ENCODE results near the gene GALNT15.
A peak's percentile ranks its signal among the peaks of the same experiment; 100 is the strongest.

The GALNT15 gene

DNA sequence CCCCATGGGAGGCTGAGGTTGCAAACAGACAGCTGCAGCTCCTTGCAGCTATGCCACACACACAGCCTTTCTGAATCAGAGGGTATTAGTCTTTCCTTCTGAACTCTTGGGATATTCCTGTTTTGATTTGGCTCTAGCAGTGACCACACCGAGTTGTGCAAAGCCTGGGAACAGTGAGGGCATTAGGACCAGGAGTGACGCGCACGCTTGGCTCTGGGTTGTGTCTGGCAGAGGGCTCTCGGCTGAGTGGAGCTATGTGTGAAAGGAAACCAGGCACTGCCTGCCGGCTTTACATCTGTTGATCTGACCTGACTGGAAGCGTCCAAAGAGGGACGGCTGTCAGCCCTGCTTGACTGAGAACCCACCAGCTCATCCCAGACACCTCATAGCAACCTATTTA, at the start of gene GALNT15:
GALNT15 (plus strand) TSS at position 292 of the 400 bp plus-strand sequence. CDS start 472 bp downstream, outside the sequence.
- peak; percentile 68 for DNase-seq (ENCODE audit: low spot score)

DNA sequence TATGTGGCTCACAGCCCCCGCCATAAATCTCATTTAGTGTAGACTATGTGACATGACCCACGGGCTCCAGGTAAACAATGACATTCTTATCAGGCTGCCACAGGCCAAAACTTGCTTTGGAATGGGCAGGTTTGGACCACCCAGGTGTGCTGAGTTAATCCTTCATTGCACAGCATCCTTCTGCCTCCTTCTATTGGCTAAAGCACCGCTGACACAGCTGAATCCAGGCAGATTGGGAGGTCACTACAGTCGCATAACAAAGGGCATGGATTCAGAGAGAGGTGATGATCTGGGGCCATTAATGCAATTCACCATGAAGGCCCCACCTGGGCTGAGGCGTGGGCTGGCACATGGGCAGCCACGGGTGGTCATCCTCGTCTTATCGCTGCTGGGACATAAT, 47.8 kb upstream of the GALNT15 start:
- DNase-seq (ENCODE audit: low spot score) = no peak

DNA sequence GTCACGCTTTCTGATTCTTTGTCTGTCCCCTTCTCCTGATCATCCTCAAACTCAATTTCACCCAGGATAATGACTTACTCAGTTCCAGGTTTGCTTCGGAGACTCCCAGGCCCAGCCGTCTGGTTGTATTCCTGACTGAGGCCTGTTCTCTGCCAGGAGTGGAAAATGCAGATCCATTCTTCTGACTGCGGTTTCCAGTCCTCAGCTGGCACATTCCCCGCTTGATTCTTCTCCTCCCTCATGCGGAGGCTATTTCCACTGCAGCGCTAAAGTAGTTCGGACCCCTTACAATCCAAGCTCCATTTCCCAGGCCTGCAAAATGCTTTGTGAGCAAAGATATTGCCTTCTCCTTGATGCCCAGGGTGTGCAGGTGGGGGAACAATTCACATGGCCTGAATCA, 47.2 kb upstream of the GALNT15 start:
- no peak for DNase-seq (ENCODE audit: low spot score)

GRCh38 chr3:16130066-16130465, 44.4 kb upstream of the GALNT15 start:
- DNase-seq (ENCODE audit: low spot score) = peak; percentile 97

GRCh38 chr3:16132190-16132589, 42.3 kb upstream of the GALNT15 start:
- DNase-seq (ENCODE audit: low spot score) = no peak

- no peak for DNase-seq (ENCODE audit: low spot score)
These were observed 41.6 kb upstream of the GALNT15 start for GRCh38 chr3:16132928-16133327.

DNA sequence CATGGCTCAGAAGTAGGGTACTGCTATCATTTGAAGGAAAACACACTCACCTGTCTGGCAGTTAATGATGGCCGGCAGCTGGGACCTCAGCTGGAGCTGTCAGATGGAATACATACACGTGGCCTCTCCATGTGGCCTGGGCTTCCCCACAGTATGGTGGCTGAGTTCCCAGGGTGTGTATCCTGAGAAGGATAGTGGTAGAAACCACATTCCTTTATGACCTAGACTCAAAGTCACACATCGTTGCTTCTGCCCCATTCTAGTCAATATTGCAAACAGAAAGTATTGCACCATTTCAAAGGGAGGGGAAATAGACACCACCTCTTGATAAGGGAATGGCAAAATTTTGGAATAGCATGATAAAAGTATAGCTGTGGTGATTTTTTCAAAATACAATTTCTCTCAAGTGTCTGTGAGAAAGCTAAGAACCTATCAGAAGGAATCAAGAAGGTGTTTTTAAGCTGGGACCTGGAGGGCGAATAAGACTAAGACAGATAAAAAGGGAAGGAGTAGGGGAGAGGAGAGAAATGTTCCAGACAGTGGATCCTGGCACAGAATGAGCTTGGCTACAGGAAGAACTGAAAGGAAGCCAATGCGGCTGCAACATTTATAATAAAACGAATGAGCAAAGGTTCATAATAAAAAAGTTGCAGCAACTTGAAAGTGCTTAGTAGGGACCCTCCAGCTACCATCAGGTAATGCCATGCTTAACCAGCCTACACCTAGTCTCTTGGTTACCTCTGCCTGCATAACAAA, 40.1 kb upstream of the GALNT15 start:
- DNase-seq (ENCODE audit: low spot score) = peak; percentile 58

DNA sequence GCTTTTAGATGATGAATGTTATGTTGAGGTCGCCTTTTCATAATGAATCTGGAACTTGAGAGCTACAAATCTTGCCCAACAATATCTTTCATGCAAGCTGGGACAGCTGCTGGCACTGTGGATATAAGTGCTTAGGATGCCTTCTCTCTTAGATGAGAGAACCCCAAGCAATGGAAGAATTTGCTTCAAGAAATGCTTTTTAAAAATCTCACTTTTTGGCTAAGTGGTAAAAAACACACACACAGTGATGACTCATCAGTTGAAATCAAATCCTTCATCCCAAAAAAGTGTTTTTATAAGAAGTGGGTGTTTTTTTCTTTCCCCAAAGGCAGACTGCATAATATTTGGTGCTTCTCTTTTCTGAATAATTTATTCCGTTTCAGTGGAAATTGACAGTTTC, 38.4 kb upstream of the GALNT15 start:
- no peak for DNase-seq (ENCODE audit: low spot score)

DNA sequence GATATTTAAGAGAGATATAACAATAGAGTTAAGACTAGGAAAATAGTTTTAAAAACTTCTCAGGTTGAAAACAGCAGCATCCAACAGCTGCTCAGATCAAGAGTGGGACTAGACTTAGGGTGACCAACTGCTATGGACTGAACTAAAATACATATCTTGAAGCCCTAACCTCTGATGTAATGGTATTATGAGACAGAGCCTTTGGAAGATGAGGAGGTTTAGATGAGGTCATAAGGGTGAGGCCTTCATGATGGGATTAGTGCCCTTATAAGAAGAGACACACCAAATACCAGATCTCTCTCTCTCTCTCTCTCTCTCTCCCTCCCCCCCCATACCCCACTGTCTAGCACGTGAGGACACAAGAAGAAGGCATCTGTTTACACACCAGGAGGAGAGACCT, 37.4 kb upstream of the GALNT15 start:
- no peak for DNase-seq (ENCODE audit: low spot score)

DNA sequence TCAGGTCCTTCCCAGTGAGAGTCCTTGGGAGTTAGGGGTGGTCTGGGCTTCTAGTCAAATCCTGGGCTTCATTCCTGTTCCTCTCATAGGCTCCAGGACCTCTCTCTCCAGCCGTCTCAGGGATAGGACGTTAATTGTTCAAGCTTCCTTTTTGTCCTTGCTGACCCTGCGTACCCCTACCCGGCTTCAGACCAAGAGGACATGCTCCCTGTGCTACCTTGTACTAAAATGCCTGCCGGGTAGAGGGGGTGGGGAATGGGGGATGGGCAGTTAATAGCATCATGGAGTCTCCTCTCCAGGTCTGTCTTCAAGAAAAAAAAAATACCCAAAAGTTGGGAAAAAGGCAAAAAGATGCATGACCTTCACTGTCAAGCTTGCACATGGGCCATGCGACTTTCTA, 36.5 kb upstream of the GALNT15 start:
- DNase-seq (ENCODE audit: low spot score) = no peak

- peak; percentile 65 for DNase-seq (ENCODE audit: low spot score)
These were observed 34.2 kb upstream of the GALNT15 start for GRCh38 chr3:16140116-16140893.

GRCh38 chr3:16140894-16141285, 33.6 kb upstream of the GALNT15 start:
- DNase-seq (ENCODE audit: low spot score) = no peak

DNA sequence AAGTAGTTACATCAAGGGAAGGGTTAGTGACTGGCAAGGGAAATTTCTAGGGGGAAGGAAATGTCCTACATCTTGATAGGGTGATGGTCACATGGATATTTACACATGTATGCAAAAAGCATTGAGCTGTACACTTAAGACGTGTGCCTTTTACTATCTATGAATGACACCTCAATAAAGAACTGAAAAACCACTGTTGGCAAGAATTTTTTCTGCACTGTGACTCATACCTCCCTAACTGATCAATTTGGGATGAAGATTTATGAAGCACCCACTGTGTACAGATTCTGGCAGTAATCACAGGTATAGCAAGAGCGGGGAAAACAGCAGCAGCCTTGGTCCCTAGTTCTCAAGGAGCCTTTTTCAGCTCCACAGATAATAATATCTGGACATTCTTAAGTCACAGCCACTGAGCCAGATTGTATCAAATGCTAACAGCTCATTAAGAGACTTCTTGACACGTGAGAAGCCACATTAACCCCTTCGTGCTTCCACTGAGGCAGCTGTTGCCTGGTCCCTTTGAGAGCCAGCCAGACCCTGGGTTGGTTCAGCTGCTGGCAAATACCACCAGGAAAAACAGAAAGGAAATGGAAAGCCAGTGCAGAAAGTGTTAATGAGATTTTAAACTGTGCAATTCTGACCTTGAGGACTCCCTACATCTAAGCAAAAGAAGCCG, 32.0 kb upstream of the GALNT15 start:
- DNase-seq (ENCODE audit: low spot score) = no peak

- peak; percentile 55 for DNase-seq (ENCODE audit: low spot score)
These were observed 30.5 kb upstream of the GALNT15 start for GRCh38 chr3:16143861-16144447.

- DNase-seq (ENCODE audit: low spot score) = no peak
These were observed 29.3 kb upstream of the GALNT15 start for GRCh38 chr3:16145176-16145575.

- DNase-seq (ENCODE audit: low spot score) = peak; percentile 52
These were observed 28.3 kb upstream of the GALNT15 start for GRCh38 chr3:16146015-16146730.

DNA sequence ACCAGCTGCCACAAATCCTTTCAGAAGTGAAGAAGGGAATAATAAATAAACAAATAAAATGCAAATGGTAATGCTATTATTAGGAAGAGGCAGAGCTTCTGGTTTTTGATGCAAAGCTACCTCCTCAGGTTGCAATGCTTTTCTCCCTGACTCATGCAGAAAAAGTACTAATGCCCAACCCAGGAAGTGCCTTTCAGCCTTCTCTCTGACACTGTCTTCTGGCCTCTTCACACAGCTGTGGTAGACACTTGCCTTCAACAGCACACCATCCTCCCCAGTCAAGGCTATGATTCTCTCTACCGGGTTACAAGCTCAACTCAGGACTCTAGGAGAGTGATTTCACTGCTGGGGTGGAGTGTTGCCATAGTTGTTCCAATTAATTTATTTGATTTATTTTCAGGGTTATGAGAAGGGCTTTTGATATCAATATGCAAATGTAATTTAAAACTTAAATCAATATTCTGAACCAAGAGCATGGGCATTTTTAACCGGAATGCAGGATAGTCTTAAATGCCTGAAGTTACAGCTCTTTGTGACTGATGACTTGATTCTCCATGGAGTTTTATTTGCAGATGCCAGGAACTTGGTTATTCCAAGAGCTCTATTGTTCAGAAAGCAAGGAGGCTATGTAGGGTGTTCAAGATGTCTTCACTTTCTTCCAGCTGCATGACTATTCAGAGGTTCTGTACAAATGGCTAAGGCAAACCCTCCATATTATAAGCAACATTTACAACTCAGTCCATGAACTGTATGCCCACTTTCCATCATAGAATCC, 27.1 kb upstream of the GALNT15 start:
- peak; percentile 53 for DNase-seq (ENCODE audit: low spot score)

DNA sequence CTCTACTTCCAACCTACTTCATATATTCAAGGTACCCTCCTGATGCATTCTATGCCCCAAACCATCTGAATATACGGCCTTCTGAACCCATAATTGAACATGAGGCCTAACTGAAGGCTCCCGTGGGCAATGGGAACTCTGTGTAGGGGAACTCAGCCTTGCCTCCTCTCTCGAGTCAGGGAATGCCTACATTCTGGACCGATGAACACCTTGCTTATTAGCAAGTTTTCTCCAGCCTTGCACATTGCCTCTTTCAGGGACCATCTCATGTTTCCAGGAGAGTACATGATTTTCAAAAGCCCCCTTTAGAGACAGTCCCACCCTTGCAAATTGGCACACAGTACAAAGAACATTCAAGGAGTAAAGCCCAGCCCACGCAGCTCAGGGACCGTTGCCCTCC, 26.3 kb upstream of the GALNT15 start:
- DNase-seq (ENCODE audit: low spot score) = no peak

GRCh38 chr3:16148783-16149182, 25.7 kb upstream of the GALNT15 start:
- DNase-seq (ENCODE audit: low spot score) = peak; percentile 36

GRCh38 chr3:16150285-16150684, 24.2 kb upstream of the GALNT15 start:
- DNase-seq (ENCODE audit: low spot score) = no peak

DNA sequence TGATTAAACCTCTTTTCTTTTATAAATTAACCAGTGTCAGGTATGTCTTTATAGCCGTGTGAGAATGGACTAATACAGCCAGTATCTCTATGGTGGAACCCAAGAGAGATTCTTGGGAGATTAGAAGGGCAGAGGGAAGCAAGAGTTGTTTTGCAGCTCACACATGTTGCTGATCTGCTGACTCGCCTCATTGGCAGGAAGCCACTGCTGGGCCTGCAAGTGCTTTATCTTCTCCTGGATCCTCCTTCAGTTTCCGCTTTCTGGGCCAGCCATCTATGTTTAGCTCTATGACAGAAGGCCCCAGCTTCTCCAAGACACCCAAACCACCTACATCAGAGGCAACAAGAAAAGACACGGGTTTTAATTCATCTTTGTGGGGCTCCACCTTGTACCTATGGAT, 23.4 kb upstream of the GALNT15 start:
- DNase-seq (ENCODE audit: low spot score) = peak; percentile 49

All from kidney tubule cell (primary cell).